Right lobe of liver (tissue), 6 donors: ENCODE results near the gene ADGRB3. TPM values are rescaled to one million over a fixed set of nuclear protein-coding genes. Genes with fewer than 3 reads are reported as not detected.

ENCODE experiments used
- ATAC-seq, 4 donors: fragments of 200-7000 bp; cut with Tn5 transposase; one replicate each; pipeline ENCODE4 v1.9.1; 2020; ENCODE audit warnings: mild to moderate bottlenecking in 4 of 4, moderate library complexity in 4 of 4
- DNase-seq, 3 donors: peaks; one replicate each; pipeline ENCODE4 v3.0.0-alpha.2; 2020
- H3K27ac ChIP-seq, 3 donors: fragments of 200-600 bp; one replicate each; pipeline ENCODE4 v1.8.0; 2022
- H3K27me3 ChIP-seq, 2 donors: fragments of 200-600 bp; one replicate each; pipeline ENCODE4 v1.8.0; 2022
- H3K36me3 ChIP-seq, 4 donors: fragments of 200-600 bp; sonication (generic) in 1 of 4; one replicate each; pipeline versions ENCODE4 v1.5.1 to v1.8.0; 2017 to 2022; ENCODE audit warnings: control low read depth in 1 of 4
- H3K4me1 ChIP-seq, 4 donors: fragments of 200-600 bp; sonication (generic) in 1 of 4; one replicate each; pipeline versions ENCODE4 v1.5.1 to v1.8.0; 2017 to 2022; ENCODE audit warnings: control low read depth in 1 of 4
- H3K4me3 ChIP-seq, 3 donors: fragments of 200-600 bp; one replicate each; pipeline ENCODE4 v1.8.0; 2022
- H3K9me3 ChIP-seq, 4 donors: fragments of 200-600 bp; sonication (generic) in 1 of 4; one replicate each; pipeline versions ENCODE4 v1.5.1 to v1.8.0; 2017 to 2022; ENCODE audit warnings: control low read depth in 1 of 4
- CTCF ChIP-seq, 4 donors: fragments of 200-600 bp in 3 of 4; fragments of 450-650 bp in 1 of 4; IDR thresholded peaks; one replicate each; pipeline versions ENCODE4 v1.5.1 to v1.8.0; 2016 to 2022; ENCODE audit warnings: antibody characterized with exemption in 4 of 4, mild to moderate bottlenecking in 2 of 4
- POLR2A ChIP-seq: fragments of 450-650 bp; IDR thresholded peaks from one replicate; pipeline ENCODE4 v1.6.1; 2017; ENCODE audit warnings: antibody characterized with exemption, mild to moderate bottlenecking
- WGBS: methylation state at CpG from one replicate; pipeline ENCODE4 v1.1.6; 2018; ENCODE audit warnings: low coverage, low lambda C conversion rate; ENCODE audit not compliant: insufficient coverage; ENCODE audit errors: missing lambda C conversion rate; 5-methylcytosine and 5-hydroxymethylcytosine counted together
- intact Hi-C, 2 donors: fragments of 100-400 bp; cut with DNase I; formaldehyde crosslinking; loops; one replicate each; pipeline versions ENCODE4 v1.11.2 to v1.14.1; 2022
- total RNA-seq, 6 experiments: library from RNA; depleted of rRNA in 2 of 6; stranded (reverse); fragments of >200 nt in 2 of 6; fragmentation: NEBNext Ultra II Directional in 3 of 6; extraction: Animal tissue kit (Norgen Biotek cat#: 25700) in 3 of 6; gene quantifications; one replicate each; pipeline versions ENCODE4 v1.1.0 to v1.2.4, GENCODE V29; 2016 to 2023
- donor health status: DM: no; HTN: yes; CAD: no.
- donor health status: DM: no; HTN: no; CAD: no.
- donor health status: DM: no; HTN: no; CAD: no.
- donor health status: DM: no; HTN: yes; CAD: no.
- donor health status: DM: no; HTN: yes; CAD: no.

ADGRB3 gene
- total RNA-seq, 6 experiments from 2014 or later: 0.18 to 0.42 (median 0.24) TPM

GRCh38 chr6:69276204-69276603 is 641.1 kb downstream of the ADGRB3 start:
- no peak for ATAC-seq
- Histone ChIP-seq H3K27me3 (no peaks in the 10 kb centered on the region), H3K27ac (no peak overlapping the region), H3K9me3 (no peaks in the 10 kb centered on the region), H3K4me1 (no peaks in the 10 kb centered on the region), H3K36me3 (no peaks in the 10 kb centered on the region), H3K4me3 (no peak overlapping the region)
- DNase-seq: no peak
- intact Hi-C loops: no loop called here
- no peak for TF ChIP-seq POLR2A
- no peak for TF ChIP-seq CTCF (IDR thresholded peaks at IDR 0.05)

DNA sequence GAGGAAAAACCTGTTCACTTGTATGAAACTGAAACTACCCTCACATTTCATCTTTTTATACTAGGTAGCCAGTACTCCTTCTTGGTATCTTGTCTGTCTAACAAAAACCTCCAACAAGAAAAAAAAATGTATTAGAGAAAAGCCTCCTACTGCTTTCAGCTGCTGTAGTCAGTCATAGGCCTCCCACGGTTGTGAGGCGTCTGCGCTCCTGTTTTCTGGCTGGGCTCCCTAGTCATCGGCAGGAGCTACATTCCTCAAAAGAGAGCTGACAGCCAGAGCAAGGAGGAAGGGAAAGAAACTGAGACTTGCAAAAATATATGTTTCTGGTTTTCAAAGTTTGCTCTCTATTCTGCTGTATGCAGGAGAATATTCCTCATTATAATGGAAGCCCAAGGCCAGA is 644.7 kb downstream of the ADGRB3 start:
- Histone ChIP-seq H3K36me3 (no peaks in the 10 kb centered on the region), H3K27me3 (no peaks in the 10 kb centered on the region), H3K9me3 (no peaks in the 10 kb centered on the region), H3K4me1 (no peaks in the 10 kb centered on the region), H3K27ac (no peak overlapping the region), H3K4me3 (no peak overlapping the region)
- WGBS: 65% methylated on average over 4 of the region's 4 CpGs
- no peak for ATAC-seq
- intact Hi-C loops: no loop called here
- TF ChIP-seq CTCF (IDR thresholded peaks at IDR 0.05): no peak
- no peak for TF ChIP-seq POLR2A
- no peak for DNase-seq

DNA sequence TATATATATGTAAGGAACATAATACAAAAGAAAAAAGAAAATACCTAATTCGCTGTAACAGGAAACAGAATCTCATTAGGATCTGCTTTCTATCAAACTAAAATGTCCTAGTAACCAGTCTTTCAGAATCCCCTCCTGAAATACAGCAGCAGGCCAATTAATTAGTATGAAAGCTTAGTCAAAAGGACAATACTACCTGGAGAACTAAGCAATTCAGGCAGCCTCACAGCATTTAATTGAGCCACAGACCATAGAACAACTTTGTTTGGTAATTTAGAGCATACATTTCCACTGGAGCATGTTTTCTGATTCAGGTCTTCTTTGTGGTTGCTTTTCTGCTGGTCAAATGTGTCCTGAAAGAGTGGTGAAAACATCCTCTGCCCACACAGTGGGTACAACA is 645.8 kb downstream of the ADGRB3 start:
- intact Hi-C loops: no loop called here
- no peaks in the 10 kb centered on the region for H3K4me1 ChIP-seq
- 53% methylated on average over 1 of the region's 1 CpG for WGBS
- ATAC-seq (no peak), DNase-seq (no peak)
- no peak overlapping the region for H3K4me3 ChIP-seq
- H3K36me3 ChIP-seq: no peaks in the 10 kb centered on the region
- H3K27ac ChIP-seq: no peak overlapping the region
- TF ChIP-seq CTCF (IDR thresholded peaks at IDR 0.05): no peak
- no peak for TF ChIP-seq POLR2A
- no peaks in the 10 kb centered on the region for H3K27me3 ChIP-seq
- H3K9me3 ChIP-seq: no peaks in the 10 kb centered on the region

GRCh38 chr6:69284176-69284730 is 649.2 kb downstream of the ADGRB3 start:
- ATAC-seq: no peak
- no peak overlapping the region for H3K27ac ChIP-seq
- 37% methylated on average over 7 of the region's 7 CpGs for WGBS
- no peak overlapping the region for H3K4me3 ChIP-seq
- no peak for TF ChIP-seq CTCF (IDR thresholded peaks at IDR 0.05)
- DNase-seq: no peak
- H3K36me3 ChIP-seq: no peaks in the 10 kb centered on the region
- H3K4me1 ChIP-seq: no peaks in the 10 kb centered on the region
- no peaks in the 10 kb centered on the region for H3K27me3 ChIP-seq
- H3K9me3 ChIP-seq: no peaks in the 10 kb centered on the region
- intact Hi-C loops: no loop called here

DNA sequence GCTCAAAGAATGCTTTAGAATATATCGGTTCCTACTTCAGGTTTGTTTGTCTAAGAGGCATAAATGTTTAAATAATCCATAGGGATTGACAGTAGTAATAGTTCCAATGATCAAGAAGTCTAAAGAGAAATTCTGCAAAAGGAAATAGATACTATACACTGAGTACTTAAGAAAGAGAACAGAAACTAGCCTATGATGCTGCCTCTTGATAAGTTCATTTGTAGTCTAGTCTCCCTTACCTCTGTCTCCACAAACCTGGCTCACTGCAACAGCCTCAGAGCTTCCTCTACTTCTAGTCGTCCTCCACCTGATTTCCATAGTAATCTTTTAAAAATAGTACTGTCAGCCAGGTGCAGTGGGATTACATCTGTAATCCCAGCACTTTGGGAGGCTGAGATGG is 650.0 kb downstream of the ADGRB3 start:
- Histone ChIP-seq H3K9me3 (no peaks in the 10 kb centered on the region), H3K4me1 (no peaks in the 10 kb centered on the region), H3K36me3 (no peaks in the 10 kb centered on the region), H3K27me3 (no peaks in the 10 kb centered on the region), H3K27ac (no peak overlapping the region), H3K4me3 (no peak overlapping the region)
- WGBS: 46% methylated on average over 2 of the region's 2 CpGs
- no peak for ATAC-seq
- DNase-seq: no peak
- intact Hi-C loops: no loop called here
- TF ChIP-seq POLR2A (no peak), CTCF (IDR thresholded peaks at IDR 0.05) (no peak)
